Stomach (tissue), 4 donors: ENCODE results near the gene KRT38.

Experiments used
- EP300 ChIP-seq: sonication (generic); formaldehyde crosslinking; IDR thresholded peaks from one replicate; pipeline ENCODE4 v1.6.1; 2017; ENCODE audit warnings: antibody characterized with exemption
- POLR2A ChIP-seq, 4 donors: fragments of 450-650 bp; IDR thresholded peaks; one replicate each; pipeline ENCODE4 v1.6.1; 2016; ENCODE audit warnings: antibody characterized with exemption in 4 of 4, control low read depth in 2 of 4, mild to moderate bottlenecking in 1 of 4, moderate library complexity in 1 of 4
- POLR2AphosphoS5 ChIP-seq, 3 donors: sonication (generic); formaldehyde crosslinking; IDR thresholded peaks; one replicate each; pipeline ENCODE4 v1.6.1; 2016; ENCODE audit warnings: antibody characterized with exemption in 3 of 3
- TF ChIP-seq, protein P1 (sequence below), 7 experiments: fragments of 450-650 bp in 4 of 7; fragments of 200-600 bp in 3 of 7; sonication (generic) in 3 of 7; IDR thresholded peaks; one replicate each; pipeline ENCODE4 v1.5.1; 2016 to 2019; ENCODE audit warnings: antibody characterized with exemption in 7 of 7, control low read depth in 2 of 7, mild to moderate bottlenecking in 1 of 7

GRCh38 chr17:41415411-41415810, 25.4 kb downstream of the KRT38 start:
- TF ChIP-seq, protein P1, sequence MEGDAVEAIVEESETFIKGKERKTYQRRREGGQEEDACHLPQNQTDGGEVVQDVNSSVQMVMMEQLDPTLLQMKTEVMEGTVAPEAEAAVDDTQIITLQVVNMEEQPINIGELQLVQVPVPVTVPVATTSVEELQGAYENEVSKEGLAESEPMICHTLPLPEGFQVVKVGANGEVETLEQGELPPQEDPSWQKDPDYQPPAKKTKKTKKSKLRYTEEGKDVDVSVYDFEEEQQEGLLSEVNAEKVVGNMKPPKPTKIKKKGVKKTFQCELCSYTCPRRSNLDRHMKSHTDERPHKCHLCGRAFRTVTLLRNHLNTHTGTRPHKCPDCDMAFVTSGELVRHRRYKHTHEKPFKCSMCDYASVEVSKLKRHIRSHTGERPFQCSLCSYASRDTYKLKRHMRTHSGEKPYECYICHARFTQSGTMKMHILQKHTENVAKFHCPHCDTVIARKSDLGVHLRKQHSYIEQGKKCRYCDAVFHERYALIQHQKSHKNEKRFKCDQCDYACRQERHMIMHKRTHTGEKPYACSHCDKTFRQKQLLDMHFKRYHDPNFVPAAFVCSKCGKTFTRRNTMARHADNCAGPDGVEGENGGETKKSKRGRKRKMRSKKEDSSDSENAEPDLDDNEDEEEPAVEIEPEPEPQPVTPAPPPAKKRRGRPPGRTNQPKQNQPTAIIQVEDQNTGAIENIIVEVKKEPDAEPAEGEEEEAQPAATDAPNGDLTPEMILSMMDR (IDR thresholded peaks at IDR 0.05), result no peak
- no peak for TF ChIP-seq POLR2A (IDR thresholded peaks at IDR 0.05)
- TF ChIP-seq EP300, result no peak
- no peak for TF ChIP-seq POLR2AphosphoS5 (IDR thresholded peaks at IDR 0.05)
